WTC11 (cell line): Measurements from ENCODE around the gene DCAF17.

Source experiments
- AFF4 ChIP-seq: sonication (generic); formaldehyde crosslinking; IDR thresholded peaks from 2 replicates; pipeline ENCODE4 v1.8.1; 2023; ENCODE audit warnings: mild to moderate bottlenecking, missing genetic modification reagents, borderline replicate concordance
- ATF1 ChIP-seq: sonication (generic); formaldehyde crosslinking; IDR thresholded peaks from 2 replicates; pipeline ENCODE4 v1.8.1; 2023; ENCODE audit warnings: mild to moderate bottlenecking, moderate library complexity, missing genetic modification reagents
- ATF2 ChIP-seq: sonication (generic); formaldehyde crosslinking; IDR thresholded peaks from 2 replicates; pipeline ENCODE4 v1.8.1; 2022; ENCODE audit warnings: low read depth, missing genetic modification reagents, borderline replicate concordance
- CTCF ChIP-seq: fragments of 200-600 bp; IDR thresholded peaks from 2 replicates; pipeline ENCODE4 v1.8.0; 2022; ENCODE audit warnings: antibody characterized with exemption
- E2F5 ChIP-seq: sonication (generic); formaldehyde crosslinking; IDR thresholded peaks from 2 replicates; pipeline ENCODE4 v1.8.1; 2022; ENCODE audit warnings: mild to moderate bottlenecking, moderate library complexity, missing genetic modification reagents
- ESRRA ChIP-seq: sonication (generic); formaldehyde crosslinking; IDR thresholded peaks from 2 replicates; pipeline ENCODE4 v1.8.1; 2022; ENCODE audit warnings: mild to moderate bottlenecking, missing genetic modification reagents, borderline replicate concordance
- MAX ChIP-seq: sonication (generic); formaldehyde crosslinking; IDR thresholded peaks from 2 replicates; pipeline ENCODE4 v1.8.0; 2022; ENCODE audit warnings: mild to moderate bottlenecking, missing genetic modification reagents
- MLX ChIP-seq: sonication (generic); formaldehyde crosslinking; IDR thresholded peaks from 2 replicates; pipeline ENCODE4 v1.8.1; 2023; ENCODE audit warnings: mild to moderate bottlenecking, missing genetic modification reagents, moderate library complexity
- MXD4 ChIP-seq: fragments of 250-450 bp; sonication (Bioruptor Pico); IDR thresholded peaks from 2 replicates; pipeline ENCODE4 v1.8.0; 2021; ENCODE audit warnings: mild to moderate bottlenecking, moderate library complexity, borderline replicate concordance
- RELA ChIP-seq: sonication (generic); formaldehyde crosslinking; IDR thresholded peaks from 2 replicates; pipeline ENCODE4 v1.8.1; 2022; ENCODE audit warnings: missing genetic modification reagents, mild to moderate bottlenecking, borderline replicate concordance
- ZNF121 ChIP-seq: sonication (generic); formaldehyde crosslinking; IDR thresholded peaks from 2 replicates; pipeline ENCODE4 v1.8.0; 2023; ENCODE audit warnings: missing genetic modification reagents
- ZNF263 ChIP-seq: sonication (generic); formaldehyde crosslinking; IDR thresholded peaks from 2 replicates; pipeline ENCODE4 v1.8.1; 2022; ENCODE audit warnings: low read depth, mild to moderate bottlenecking, moderate library complexity, missing genetic modification reagents
- ZNF512 ChIP-seq: sonication (generic); formaldehyde crosslinking; IDR thresholded peaks from 2 replicates; pipeline ENCODE4 v1.8.1; 2022; ENCODE audit warnings: missing genetic modification reagents, borderline replicate concordance

GRCh38 chr2:171432206-171432968 is 1.6 kb upstream of the DCAF17 start:
- TF ChIP-seq E2F5 (CRISPR knock-in tag), result no peak
- TF ChIP-seq CTCF, result no peak
- no peak for TF ChIP-seq ZNF121 (CRISPR knock-in tag)
- TF ChIP-seq ATF2, result no peak
- TF ChIP-seq AFF4 (CRISPR knock-in tag), result no peak
- TF ChIP-seq RELA (CRISPR knock-in tag), result no peak
- no peak for TF ChIP-seq ZNF263 (CRISPR knock-in tag)
- no peak for TF ChIP-seq MXD4 (CRISPR knock-in tag)
- no peak for TF ChIP-seq MLX (CRISPR knock-in tag)
- TF ChIP-seq MAX (CRISPR knock-in tag), result no peak
- no peak for TF ChIP-seq ZNF512 (CRISPR knock-in tag)
- TF ChIP-seq ESRRA (CRISPR knock-in tag), result no peak
- TF ChIP-seq ATF1 (CRISPR knock-in tag), result no peak
